ENCODE results near the gene SEMA3C.

Gene SEMA3C

DNA sequence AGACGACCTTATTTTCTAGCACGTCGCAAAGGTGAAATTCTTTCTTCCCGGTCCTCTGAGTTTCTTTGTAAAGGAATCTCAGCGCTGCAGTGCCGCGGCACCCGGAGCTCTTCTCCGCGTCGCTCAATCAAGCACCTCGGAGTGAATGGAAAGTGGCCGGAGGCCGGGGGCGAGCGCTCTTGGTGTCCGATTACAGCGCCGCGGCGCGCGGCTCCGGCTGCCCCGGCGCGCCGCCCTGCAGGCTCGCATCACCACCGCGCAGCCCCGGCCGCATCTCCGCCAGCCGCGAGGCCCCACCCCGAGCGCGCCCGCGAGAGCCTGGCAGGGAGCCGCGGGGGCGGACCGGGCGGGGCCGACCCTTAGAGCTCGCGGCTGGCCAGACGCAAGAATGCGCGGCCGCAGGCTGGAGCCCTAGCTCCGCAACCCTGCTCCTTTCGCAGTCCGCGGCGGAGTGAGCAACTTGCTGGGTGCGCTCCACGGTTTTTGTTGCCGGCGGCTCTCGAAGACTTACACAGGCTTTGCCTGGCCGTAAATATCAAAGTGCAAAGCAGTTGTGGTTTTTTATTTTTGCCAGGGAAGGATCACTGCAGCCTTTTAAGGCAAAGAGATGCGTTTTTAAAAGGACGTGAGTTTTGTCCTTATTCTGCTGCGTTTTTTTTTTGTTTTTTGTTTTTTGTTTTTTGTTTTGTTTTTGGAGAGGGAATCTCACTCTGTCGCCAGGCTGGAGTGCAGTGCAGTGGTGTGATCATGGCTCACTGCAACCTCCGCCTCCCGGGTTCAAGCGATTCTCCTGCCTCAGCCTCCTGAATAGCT is at the start of gene SEMA3C:
Gene SEMA3C, minus strand, starts transcription at position 143 of the 813 bp plus-strand sequence. CDS start 2,270 bp downstream, outside the sequence.
- TF ChIP-seq, protein P1, sequence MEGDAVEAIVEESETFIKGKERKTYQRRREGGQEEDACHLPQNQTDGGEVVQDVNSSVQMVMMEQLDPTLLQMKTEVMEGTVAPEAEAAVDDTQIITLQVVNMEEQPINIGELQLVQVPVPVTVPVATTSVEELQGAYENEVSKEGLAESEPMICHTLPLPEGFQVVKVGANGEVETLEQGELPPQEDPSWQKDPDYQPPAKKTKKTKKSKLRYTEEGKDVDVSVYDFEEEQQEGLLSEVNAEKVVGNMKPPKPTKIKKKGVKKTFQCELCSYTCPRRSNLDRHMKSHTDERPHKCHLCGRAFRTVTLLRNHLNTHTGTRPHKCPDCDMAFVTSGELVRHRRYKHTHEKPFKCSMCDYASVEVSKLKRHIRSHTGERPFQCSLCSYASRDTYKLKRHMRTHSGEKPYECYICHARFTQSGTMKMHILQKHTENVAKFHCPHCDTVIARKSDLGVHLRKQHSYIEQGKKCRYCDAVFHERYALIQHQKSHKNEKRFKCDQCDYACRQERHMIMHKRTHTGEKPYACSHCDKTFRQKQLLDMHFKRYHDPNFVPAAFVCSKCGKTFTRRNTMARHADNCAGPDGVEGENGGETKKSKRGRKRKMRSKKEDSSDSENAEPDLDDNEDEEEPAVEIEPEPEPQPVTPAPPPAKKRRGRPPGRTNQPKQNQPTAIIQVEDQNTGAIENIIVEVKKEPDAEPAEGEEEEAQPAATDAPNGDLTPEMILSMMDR (conservative IDR thresholded peaks at IDR 0.05) = peak; percentile 30
- H3K27ac ChIP-seq = peak within 1 kb of the TSS; percentile 93

DNA sequence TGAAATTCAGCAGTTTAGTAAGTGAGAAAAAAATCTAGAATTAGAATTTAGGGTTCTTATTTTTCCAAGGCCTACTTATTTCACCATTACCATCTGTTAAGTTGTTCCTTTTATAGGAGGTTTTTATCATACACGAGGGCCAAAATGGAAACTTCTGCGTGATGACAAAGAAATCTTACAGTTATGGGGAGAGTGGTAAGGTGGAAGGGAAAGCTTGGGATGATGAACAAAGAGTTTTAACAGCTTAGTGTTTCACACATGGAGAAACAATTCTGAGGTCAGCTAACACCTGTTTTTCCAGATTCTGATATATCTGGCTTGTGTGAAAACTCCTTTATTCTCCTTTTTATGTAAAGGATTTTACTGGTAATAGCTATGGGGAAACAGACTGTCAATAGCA is 49.8 kb upstream of the SEMA3C start:
- H3K27ac ChIP-seq = no peak overlapping the region
- TF ChIP-seq, protein P1 (conservative IDR thresholded peaks at IDR 0.05) = no peak

DNA sequence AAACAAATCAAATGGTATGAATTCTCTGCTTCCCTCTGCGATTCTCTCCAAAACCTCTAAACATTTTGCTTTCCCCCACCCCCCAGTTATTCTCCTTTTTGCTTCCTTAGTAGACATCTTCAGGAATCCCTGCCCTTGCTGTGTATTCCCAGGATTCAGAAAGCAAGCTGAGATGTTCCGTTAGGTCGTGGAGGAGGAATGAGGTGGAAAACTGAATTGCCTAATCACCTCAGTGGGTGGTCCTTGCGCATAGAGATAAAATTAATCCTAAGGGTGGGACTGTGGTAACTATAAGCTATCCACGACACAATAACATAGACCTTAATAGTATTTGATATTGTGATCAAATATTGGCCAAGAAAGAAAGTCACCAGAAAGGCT is 49.1 kb upstream of the SEMA3C start:
- TF ChIP-seq, protein P1 (conservative IDR thresholded peaks at IDR 0.05) = no peak
- H3K27ac ChIP-seq = no peak overlapping the region

DNA sequence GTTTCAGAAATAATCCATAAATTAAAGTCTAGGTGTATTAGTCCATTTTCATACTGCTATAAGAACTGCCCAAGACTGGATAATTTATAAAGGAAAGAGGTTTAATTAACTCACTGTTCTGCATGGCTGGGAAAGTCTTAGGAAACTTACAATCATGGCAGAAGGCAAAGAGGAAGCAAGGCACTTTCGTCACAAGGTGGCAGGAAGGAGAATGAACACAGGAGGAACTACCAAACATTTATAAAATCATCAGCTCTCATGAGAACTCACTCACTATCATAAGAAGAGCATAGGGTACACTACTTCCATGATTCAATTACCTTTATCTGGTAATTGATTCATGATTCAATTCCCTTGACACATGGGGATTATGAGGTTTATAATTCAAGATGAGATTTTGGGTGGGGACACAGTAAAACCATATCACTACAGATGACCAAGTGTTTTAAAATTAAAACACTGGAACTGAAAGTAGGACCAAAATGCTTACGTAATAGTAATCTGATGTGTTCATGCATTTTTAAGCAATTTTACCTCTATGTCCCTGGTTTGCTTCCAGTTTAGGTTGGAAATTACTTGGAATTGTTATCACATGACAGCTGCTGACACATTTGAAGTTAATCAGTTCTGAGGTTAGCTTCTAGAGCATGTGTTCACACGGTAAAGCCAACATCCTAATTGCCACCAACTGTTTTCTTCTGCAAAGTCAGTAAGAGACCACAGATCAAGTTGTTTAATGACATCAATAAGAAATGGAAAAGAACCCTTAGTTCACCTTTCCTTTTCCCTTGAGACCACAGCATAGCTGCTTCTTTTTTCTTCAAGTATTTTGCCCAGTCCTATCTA is 48.4 kb upstream of the SEMA3C start:
- TF ChIP-seq, protein P1 (conservative IDR thresholded peaks at IDR 0.05) = no peak
- no peak overlapping the region for H3K27ac ChIP-seq

DNA sequence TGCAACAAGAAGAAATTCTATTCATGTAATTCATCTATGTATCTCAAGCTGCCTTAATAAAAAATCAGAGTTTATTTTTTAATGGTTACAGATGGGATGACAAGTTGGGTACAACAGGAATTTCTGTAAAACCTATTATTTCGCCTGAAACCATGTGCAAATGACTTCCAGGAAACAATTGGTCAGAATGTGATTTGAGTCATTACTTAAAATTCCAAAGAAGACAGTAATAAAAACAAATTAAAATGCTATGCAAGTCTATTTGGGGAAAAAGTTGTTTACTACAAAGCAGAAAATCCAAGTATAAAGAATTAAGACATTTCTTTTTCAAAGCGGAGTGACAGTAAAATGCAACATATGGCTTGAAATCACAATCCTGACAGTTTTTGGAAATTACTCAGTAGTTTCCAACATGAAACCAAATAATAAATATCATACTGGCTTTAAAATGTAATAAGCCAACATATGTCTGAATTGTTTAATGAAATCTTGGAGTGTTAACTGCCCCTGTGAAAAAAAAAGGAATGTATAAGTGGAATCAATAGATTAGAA is 41.5 kb upstream of the SEMA3C start:
- TF ChIP-seq, protein P1 (conservative IDR thresholded peaks at IDR 0.05) = no peak
- H3K27ac ChIP-seq = no peak overlapping the region

DNA sequence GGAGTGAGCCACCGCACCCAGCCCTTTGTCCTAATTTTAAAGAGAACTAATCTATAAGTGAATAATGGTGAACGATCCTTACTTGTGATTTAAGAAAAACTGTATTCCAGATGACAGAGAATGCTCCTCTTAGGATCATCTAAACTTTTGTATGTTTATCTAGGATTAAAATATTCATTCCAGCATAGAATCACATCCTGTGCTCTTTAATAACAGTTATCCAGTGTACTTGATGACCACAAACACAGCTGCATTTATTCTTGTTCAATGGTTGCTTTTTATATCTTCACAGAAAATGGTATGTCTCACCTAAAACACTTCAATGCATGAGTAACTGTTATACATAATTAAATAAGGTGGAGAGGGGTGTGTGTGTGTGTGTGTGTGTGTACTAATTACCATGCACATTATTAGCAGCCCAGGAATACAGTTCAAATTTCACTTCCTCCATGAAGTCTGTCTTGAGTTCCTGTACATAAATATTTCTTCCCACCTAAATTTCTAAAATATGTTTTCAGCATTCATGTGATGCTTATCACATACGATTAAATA is 38.5 kb upstream of the SEMA3C start:
- TF ChIP-seq, protein P1 (conservative IDR thresholded peaks at IDR 0.05) = no peak
- no peak overlapping the region for H3K27ac ChIP-seq

DNA sequence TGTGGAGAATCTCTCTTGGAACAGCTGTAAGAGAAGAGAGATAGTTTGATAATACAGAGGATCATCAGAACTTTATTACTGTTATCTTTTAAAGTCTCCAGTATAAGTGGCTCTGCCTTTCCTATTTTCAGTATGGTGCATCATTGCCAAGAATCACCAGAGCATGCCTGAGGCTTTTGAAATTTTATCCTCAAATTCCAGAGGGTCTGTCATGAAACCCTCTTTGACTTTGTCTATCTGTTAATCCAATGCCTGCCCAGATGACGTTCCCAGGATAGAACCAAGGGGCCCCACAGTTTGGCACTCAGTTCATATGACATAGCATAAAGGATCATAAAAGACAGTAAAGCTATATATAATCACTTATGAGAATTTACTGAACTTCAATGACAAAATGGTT is 35.3 kb upstream of the SEMA3C start:
- no peak overlapping the region for H3K27ac ChIP-seq
- TF ChIP-seq, protein P1 (conservative IDR thresholded peaks at IDR 0.05) = no peak

Measured in VCaP (cell line).